Measurements from ENCODE around the gene PTGDR.

Gene PTGDR

GRCh38 chr14:52248057-52248456 is 19.4 kb upstream of the PTGDR start:
- H3K27me3 ChIP-seq (ENCODE audit: insufficient read depth, low read length, poor library complexity) = no peaks in the 10 kb centered on the region
- DNase-seq (peak; percentile 44), ATAC-seq (ENCODE audit: insufficient read depth, low read depth) (peak; percentile 96)
- H3K79me2 ChIP-seq (ENCODE audit: insufficient read depth, low read length) = no peaks in the 10 kb centered on the region
- no peaks in the 10 kb centered on the region for H3K9me3 ChIP-seq (ENCODE audit: insufficient read depth, low read length, severe bottlenecking)
- peak overlapping the region; percentile 62 for H3K27ac ChIP-seq (ENCODE audit: low read length)
- no peaks in the 10 kb centered on the region for H3K36me3 ChIP-seq (ENCODE audit: insufficient read depth, low read length)
- H4K20me1 ChIP-seq (ENCODE audit: insufficient read depth, low read length) = no peaks in the 10 kb centered on the region
- H3K9ac ChIP-seq (ENCODE audit: low read depth, low read length) = no peak overlapping the region
- peak overlapping the region; percentile 28 for H2AFZ ChIP-seq (ENCODE audit: low read depth, low read length)
- no peak overlapping the region for H3K4me2 ChIP-seq (ENCODE audit: insufficient read depth, low read length)
- TF ChIP-seq EZH2 (IDR thresholded peaks at IDR 0.05; ENCODE audit: borderline replicate concordance, low read depth, low read length, severe bottlenecking) (no peak), CTCF (IDR thresholded peaks at IDR 0.05; ENCODE audit: borderline replicate concordance, extremely low read depth, low read length, poor library complexity, severe bottlenecking) (no peak)
- peaks cover 14% of the 10 kb centered on the region for H3K4me1 ChIP-seq (ENCODE audit: insufficient read depth, low read length)
- no peak overlapping the region for H3K4me3 ChIP-seq (ENCODE audit: low read depth in 1 of 2, low read length in 2 of 2)

GRCh38 chr14:52251724-52252123 is 15.8 kb upstream of the PTGDR start:
- no peak overlapping the region for H3K9ac ChIP-seq (ENCODE audit: low read depth, low read length)
- no peak overlapping the region for H2AFZ ChIP-seq (ENCODE audit: low read depth, low read length)
- no peaks in the 10 kb centered on the region for H3K9me3 ChIP-seq (ENCODE audit: insufficient read depth, low read length, severe bottlenecking)
- peaks cover 18% of the 10 kb centered on the region for H3K4me1 ChIP-seq (ENCODE audit: insufficient read depth, low read length)
- no peaks in the 10 kb centered on the region for H3K27me3 ChIP-seq (ENCODE audit: insufficient read depth, low read length, poor library complexity)
- DNase-seq (no peak), ATAC-seq (ENCODE audit: insufficient read depth, low read depth) (no peak)
- no peak overlapping the region for H3K4me2 ChIP-seq (ENCODE audit: insufficient read depth, low read length)
- 0 out of 2 replicates have a peak, but pooled peaks cover 3% of the 10 kb centered on the region for H3K79me2 ChIP-seq (ENCODE audit: insufficient read depth, low read length)
- no peak for TF ChIP-seq EZH2 (IDR thresholded peaks at IDR 0.05; ENCODE audit: borderline replicate concordance, low read depth, low read length, severe bottlenecking)
- TF ChIP-seq CTCF (IDR thresholded peaks at IDR 0.05; ENCODE audit: borderline replicate concordance, extremely low read depth, low read length, poor library complexity, severe bottlenecking) = no peak
- H3K27ac ChIP-seq (ENCODE audit: low read length) = no peak overlapping the region
- H3K4me3 ChIP-seq (ENCODE audit: low read depth in 1 of 2, low read length in 2 of 2) = no peak overlapping the region
- H3K36me3 ChIP-seq (ENCODE audit: insufficient read depth, low read length) = no peaks in the 10 kb centered on the region
- H4K20me1 ChIP-seq (ENCODE audit: insufficient read depth, low read length) = no peaks in the 10 kb centered on the region

- no peak overlapping the region for H3K9ac ChIP-seq (ENCODE audit: low read depth, low read length)
- H3K4me3 ChIP-seq (ENCODE audit: low read depth in 1 of 2, low read length in 2 of 2) = no peak overlapping the region
- H3K4me2 ChIP-seq (ENCODE audit: insufficient read depth, low read length) = no peak overlapping the region
- H3K36me3 ChIP-seq (ENCODE audit: insufficient read depth, low read length) = no peaks in the 10 kb centered on the region
- no peaks in the 10 kb centered on the region for H3K9me3 ChIP-seq (ENCODE audit: insufficient read depth, low read length, severe bottlenecking)
- H3K27me3 ChIP-seq (ENCODE audit: insufficient read depth, low read length, poor library complexity) = no peaks in the 10 kb centered on the region
- DNase-seq (no peak), ATAC-seq (ENCODE audit: insufficient read depth, low read depth) (no peak)
- no peaks in the 10 kb centered on the region for H4K20me1 ChIP-seq (ENCODE audit: insufficient read depth, low read length)
- peak overlapping the region; percentile 4; the same call in 1 of the 2 replicates for H3K27ac ChIP-seq (ENCODE audit: low read length)
- TF ChIP-seq CTCF (IDR thresholded peaks at IDR 0.05; ENCODE audit: borderline replicate concordance, extremely low read depth, low read length, poor library complexity, severe bottlenecking) (no peak), EZH2 (IDR thresholded peaks at IDR 0.05; ENCODE audit: borderline replicate concordance, low read depth, low read length, severe bottlenecking) (no peak)
- H2AFZ ChIP-seq (ENCODE audit: low read depth, low read length) = no peak overlapping the region
- peaks cover 10% of the 10 kb centered on the region for H3K4me1 ChIP-seq (ENCODE audit: insufficient read depth, low read length)
- 0 out of 2 replicates have a peak, but pooled peaks cover 3% of the 10 kb centered on the region for H3K79me2 ChIP-seq (ENCODE audit: insufficient read depth, low read length)
Measured at GRCh38 chr14:52253503-52253902, 14.0 kb upstream of the PTGDR start.

GRCh38 chr14:52254086-52254485 is 13.4 kb upstream of the PTGDR start:
- no peak overlapping the region for H3K27ac ChIP-seq (ENCODE audit: low read length)
- peaks cover 14% of the 10 kb centered on the region for H3K4me1 ChIP-seq (ENCODE audit: insufficient read depth, low read length)
- DNase-seq (no peak), ATAC-seq (ENCODE audit: insufficient read depth, low read depth) (0 out of 3 replicates have a peak, but pooled peaks have one; percentile 37)
- H3K9me3 ChIP-seq (ENCODE audit: insufficient read depth, low read length, severe bottlenecking) = no peaks in the 10 kb centered on the region
- no peak overlapping the region for H3K4me3 ChIP-seq (ENCODE audit: low read depth in 1 of 2, low read length in 2 of 2)
- H3K79me2 ChIP-seq (ENCODE audit: insufficient read depth, low read length) = 0 out of 2 replicates have a peak, but pooled peaks cover 6% of the 10 kb centered on the region
- no peak for TF ChIP-seq CTCF (IDR thresholded peaks at IDR 0.05; ENCODE audit: borderline replicate concordance, extremely low read depth, low read length, poor library complexity, severe bottlenecking)
- no peak for TF ChIP-seq EZH2 (IDR thresholded peaks at IDR 0.05; ENCODE audit: borderline replicate concordance, low read depth, low read length, severe bottlenecking)
- no peaks in the 10 kb centered on the region for H4K20me1 ChIP-seq (ENCODE audit: insufficient read depth, low read length)
- no peak overlapping the region for H2AFZ ChIP-seq (ENCODE audit: low read depth, low read length)
- H3K36me3 ChIP-seq (ENCODE audit: insufficient read depth, low read length) = no peaks in the 10 kb centered on the region
- H3K9ac ChIP-seq (ENCODE audit: low read depth, low read length) = no peak overlapping the region
- H3K27me3 ChIP-seq (ENCODE audit: insufficient read depth, low read length, poor library complexity) = no peaks in the 10 kb centered on the region
- H3K4me2 ChIP-seq (ENCODE audit: insufficient read depth, low read length) = no peak overlapping the region
